Esophagus muscularis mucosa (tissue), 4 donors: ENCODE measurements around the gene RBFOX2. TPM values are rescaled to one million over a fixed set of nuclear protein-coding genes. Genes with fewer than 3 reads are reported as not detected.
"Not testable (repeated sequence)": the region's sequence is repeated elsewhere in the genome, so short reads cannot be mapped to it uniquely, and the experiment has no call there.

Experiments used
- DNase-seq: peaks from one replicate; pipeline ENCODE4 v3.0.0-alpha.2; 2017; ENCODE audit errors: extremely low spot score
- H3K27ac ChIP-seq, 4 donors: fragments of 200-600 bp; sonication (generic); replicated peaks in 1 of 4; 1 replicate in 3 of 4; 2 replicates in 1 of 4; pipeline ENCODE4 v1.5.1; 2016 to 2019; ENCODE audit warnings: mild to moderate bottlenecking in 1 of 4
- H3K27me3 ChIP-seq, 4 donors: fragments of 200-600 bp; sonication (generic); one replicate each; pipeline versions ENCODE4 v1.5.1 to v1.6.0; 2016 to 2019
- H3K36me3 ChIP-seq, 4 donors: fragments of 200-600 bp; sonication (generic); one replicate each; pipeline ENCODE4 v1.5.1; 2016 to 2019
- H3K4me1 ChIP-seq, 4 donors: fragments of 200-600 bp; sonication (generic); one replicate each; pipeline ENCODE4 v1.5.1; 2016 to 2019
- H3K4me3 ChIP-seq, 4 donors: fragments of 200-600 bp; sonication (generic); 1 replicate in 2 of 4; 2 replicates in 2 of 4; pipeline ENCODE4 v1.5.1; 2016 to 2019; ENCODE audit warnings: mild to moderate bottlenecking in 4 of 4, moderate library complexity in 1 of 4
- H3K9me3 ChIP-seq, 4 donors: fragments of 200-600 bp; sonication (generic); 1 replicate in 3 of 4; 2 replicates in 1 of 4; pipeline ENCODE4 v1.5.1; 2016 to 2019
- EP300 ChIP-seq: sonication (generic); formaldehyde crosslinking; IDR thresholded peaks from one replicate; pipeline ENCODE4 v1.6.1; 2017; ENCODE audit warnings: antibody characterized with exemption
- POLR2A ChIP-seq: fragments of 450-650 bp; IDR thresholded peaks from one replicate; pipeline ENCODE4 v1.6.1; 2017; ENCODE audit warnings: antibody characterized with exemption, moderate library complexity, mild to moderate bottlenecking, low read depth
- POLR2AphosphoS5 ChIP-seq, 2 donors: sonication (generic); formaldehyde crosslinking; IDR thresholded peaks; one replicate each; pipeline ENCODE4 v1.6.1; 2017; ENCODE audit warnings: antibody characterized with exemption in 2 of 2
- WGBS: methylation state at CpG from one replicate; pipeline ENCODE4 v1.1.5; 2018; 5-methylcytosine and 5-hydroxymethylcytosine counted together
- intact Hi-C: fragments of 100-400 bp; cut with DNase I; formaldehyde crosslinking; loops from one replicate; pipeline ENCODE4 v1.15.1; 2023
- total RNA-seq, 4 donors: library from RNA; depleted of rRNA; stranded (reverse); fragments of >200 nt; gene quantifications; one replicate each; pipeline versions ENCODE4 v1.1.0 to v1.2.1, GENCODE V29; 2016
- TF ChIP-seq, protein P1 (sequence below), 3 experiments: fragments of 200-600 bp in 2 of 3; fragments of 450-650 bp in 1 of 3; sonication (generic) in 2 of 3; IDR thresholded peaks; one replicate each; pipeline ENCODE4 v1.5.1; 2017 to 2019; ENCODE audit warnings: antibody characterized with exemption in 3 of 3, mild to moderate bottlenecking in 2 of 3, moderate library complexity in 1 of 3

RBFOX2 gene
- total RNA-seq, 4 donors from 2014 or later, result 113 to 179 (median 155) TPM

DNA sequence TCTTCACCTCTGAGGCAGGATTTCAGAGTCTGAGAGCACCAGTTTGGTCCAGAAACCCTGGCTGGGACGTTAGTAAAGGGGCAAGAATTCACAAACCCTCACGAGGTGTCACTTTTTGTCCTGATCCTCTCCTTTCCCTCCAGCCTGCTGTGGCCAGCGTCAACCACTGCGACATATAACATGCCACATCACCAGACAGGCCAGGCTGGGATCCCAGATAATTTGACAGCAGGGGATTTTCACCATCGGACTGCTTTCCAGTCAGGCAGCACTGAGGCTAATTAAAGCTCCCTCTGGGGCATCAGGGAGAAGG is 36.8 kb upstream of the RBFOX2 start:
- H3K4me1 ChIP-seq, result peaks cover 6 to 18% (median 14%) of the 10 kb centered on the region in 4 donors
- H3K36me3 ChIP-seq, result no peaks in the 10 kb centered on the region
- TF ChIP-seq POLR2A (no peak), EP300 (no peak), POLR2AphosphoS5 (IDR thresholded peaks at IDR 0.05) (no peak)
- TF ChIP-seq, protein P1, sequence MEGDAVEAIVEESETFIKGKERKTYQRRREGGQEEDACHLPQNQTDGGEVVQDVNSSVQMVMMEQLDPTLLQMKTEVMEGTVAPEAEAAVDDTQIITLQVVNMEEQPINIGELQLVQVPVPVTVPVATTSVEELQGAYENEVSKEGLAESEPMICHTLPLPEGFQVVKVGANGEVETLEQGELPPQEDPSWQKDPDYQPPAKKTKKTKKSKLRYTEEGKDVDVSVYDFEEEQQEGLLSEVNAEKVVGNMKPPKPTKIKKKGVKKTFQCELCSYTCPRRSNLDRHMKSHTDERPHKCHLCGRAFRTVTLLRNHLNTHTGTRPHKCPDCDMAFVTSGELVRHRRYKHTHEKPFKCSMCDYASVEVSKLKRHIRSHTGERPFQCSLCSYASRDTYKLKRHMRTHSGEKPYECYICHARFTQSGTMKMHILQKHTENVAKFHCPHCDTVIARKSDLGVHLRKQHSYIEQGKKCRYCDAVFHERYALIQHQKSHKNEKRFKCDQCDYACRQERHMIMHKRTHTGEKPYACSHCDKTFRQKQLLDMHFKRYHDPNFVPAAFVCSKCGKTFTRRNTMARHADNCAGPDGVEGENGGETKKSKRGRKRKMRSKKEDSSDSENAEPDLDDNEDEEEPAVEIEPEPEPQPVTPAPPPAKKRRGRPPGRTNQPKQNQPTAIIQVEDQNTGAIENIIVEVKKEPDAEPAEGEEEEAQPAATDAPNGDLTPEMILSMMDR (IDR thresholded peaks at IDR 0.05), result no peak
- peak overlapping the region; percentile 48 to 72 (median 58) for H3K4me3 ChIP-seq
- no peaks in the 10 kb centered on the region for H3K27me3 ChIP-seq
- DNase-seq, result peak; percentile 92
- peak overlapping the region; percentile 81 to 91 (median 88) for H3K27ac ChIP-seq
- no peaks in the 10 kb centered on the region for H3K9me3 ChIP-seq
- 0% methylated on average over 3 of the region's 5 CpGs for WGBS
- intact Hi-C loops, result loop anchor here (1.0 to 10.0 kb wide), 3 partner anchors 57 to 441 kb away; no protein-coding TSS in a partner anchor

DNA sequence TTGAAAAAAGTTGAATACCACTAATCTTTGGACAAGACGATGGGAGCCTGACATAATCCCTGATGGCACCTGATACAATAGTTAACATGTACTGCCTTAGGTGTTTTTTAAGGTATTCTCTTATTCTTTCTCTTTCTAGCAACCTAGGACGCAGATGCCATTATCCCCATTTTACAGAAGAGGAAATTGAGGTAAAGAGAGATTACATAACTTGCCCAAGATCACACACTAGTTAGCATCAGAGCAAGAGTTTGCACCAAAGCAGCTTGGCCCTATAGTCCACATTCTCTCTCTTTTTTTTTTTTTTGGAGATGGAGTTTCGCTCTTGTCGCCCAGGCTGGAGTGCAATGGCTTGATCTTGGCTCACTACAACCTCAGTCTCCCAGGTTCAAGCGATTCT is 35.7 kb upstream of the RBFOX2 start:
- intact Hi-C loops, result loop anchor here (10.0 kb wide), 1 partner anchor 440 kb away; no protein-coding TSS in a partner anchor
- Histone ChIP-seq H3K27me3 (no peaks in the 10 kb centered on the region), H3K27ac (no peak overlapping the region), H3K4me3 (no peak overlapping the region), H3K9me3 (no peaks in the 10 kb centered on the region), H3K36me3 (no peaks in the 10 kb centered on the region), H3K4me1 (peaks cover 6 to 18% (median 14%) of the 10 kb centered on the region in 4 donors)
- 98% methylated on average over 5 of the region's 5 CpGs for WGBS
- TF ChIP-seq EP300 (no peak), POLR2A (no peak), POLR2AphosphoS5 (IDR thresholded peaks at IDR 0.05) (no peak)
- TF ChIP-seq, protein P1 (IDR thresholded peaks at IDR 0.05), result no peak
- no peak for DNase-seq

DNA sequence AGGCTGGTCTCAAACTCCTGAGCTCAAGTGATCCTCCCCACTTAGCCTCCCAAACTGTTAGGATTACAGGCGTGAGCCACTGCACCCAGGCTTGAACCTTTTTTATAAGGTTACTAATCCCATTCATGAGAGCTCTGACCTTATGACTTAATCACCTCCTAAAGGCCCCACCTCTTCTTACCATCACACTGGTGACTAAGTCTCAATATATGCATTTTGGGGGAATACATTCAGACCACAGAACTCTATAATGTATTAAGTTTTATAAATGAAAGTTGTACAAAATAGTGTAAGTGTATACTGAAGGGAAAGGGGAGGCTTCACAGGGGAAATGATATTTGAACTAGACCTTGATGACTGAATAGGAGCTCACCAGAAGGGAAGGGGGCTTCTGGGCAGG is 28.4 kb upstream of the RBFOX2 start:
- intact Hi-C loops, result no loop called here
- Histone ChIP-seq H3K4me3 (no peak overlapping the region), H3K27ac (no peak overlapping the region), H3K36me3 (no peaks in the 10 kb centered on the region), H3K27me3 (no peaks in the 10 kb centered on the region), H3K9me3 (no peaks in the 10 kb centered on the region), H3K4me1 (peaks cover 0 to 2% (median 0%) of the 10 kb centered on the region in 4 donors)
- TF ChIP-seq POLR2AphosphoS5 (IDR thresholded peaks at IDR 0.05) (no peak), EP300 (no peak), POLR2A (no peak)
- TF ChIP-seq, protein P1 (IDR thresholded peaks at IDR 0.05), result no peak
- WGBS, result 88% methylated on average over 1 of the region's 1 CpG
- DNase-seq, result no peak

DNA sequence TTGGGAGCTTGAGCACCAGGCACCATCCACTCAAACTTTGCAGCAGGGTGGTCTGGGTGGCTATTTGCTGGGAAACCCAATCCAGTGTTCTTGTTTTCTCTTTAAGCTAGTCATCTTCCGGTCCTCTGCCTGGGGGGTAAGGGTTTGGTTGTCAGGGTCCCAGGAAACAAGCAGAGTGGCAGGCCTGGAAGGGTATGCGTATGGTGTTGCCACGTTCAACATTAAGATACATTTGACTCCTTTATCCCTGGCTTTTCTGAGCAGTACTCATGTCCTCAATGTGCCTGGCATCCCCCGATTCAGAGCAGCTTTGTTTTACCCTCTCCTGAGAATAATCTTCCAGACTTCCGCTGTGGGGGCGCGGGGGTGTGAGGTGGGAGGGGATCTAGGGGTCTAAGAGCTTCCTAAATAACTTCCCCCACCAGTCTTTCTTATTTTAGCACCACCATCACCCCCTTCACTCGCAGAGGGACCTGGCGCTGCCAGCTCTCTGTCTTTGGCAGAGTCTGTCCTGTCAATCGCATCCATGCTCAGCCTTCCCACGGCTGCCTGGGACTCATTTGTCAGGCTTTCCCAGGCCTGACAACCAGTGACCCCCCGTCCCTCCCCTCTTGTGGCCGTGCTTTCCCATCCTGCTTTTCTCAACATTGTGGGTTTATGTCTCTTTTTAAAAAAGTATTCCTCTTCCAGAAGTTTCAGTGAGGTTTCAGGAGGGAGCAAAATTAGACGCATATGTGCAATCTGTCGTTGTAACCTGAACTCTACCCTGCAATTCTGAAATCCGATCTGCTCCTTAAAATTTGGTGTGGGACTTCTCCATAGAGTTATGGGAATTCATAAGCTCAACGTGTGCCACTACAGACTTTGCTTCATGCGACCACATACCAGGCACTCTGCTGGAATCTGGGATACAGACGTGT is 27.0 kb upstream of the RBFOX2 start:
- Histone ChIP-seq H3K9me3 (no peaks in the 10 kb centered on the region), H3K27ac (no peak overlapping the region), H3K4me1 (peaks cover 0 to 2% (median 0%) of the 10 kb centered on the region in 4 donors), H3K27me3 (no peaks in the 10 kb centered on the region), H3K36me3 (no peaks in the 10 kb centered on the region), H3K4me3 (no peak overlapping the region)
- no peak for DNase-seq
- intact Hi-C loops, result no loop called here
- no peak for TF ChIP-seq EP300
- TF ChIP-seq, protein P1 (IDR thresholded peaks at IDR 0.05), result no peak
- no peak for TF ChIP-seq POLR2AphosphoS5 (IDR thresholded peaks at IDR 0.05)
- no peak for TF ChIP-seq POLR2A
- WGBS, result 65% methylated on average over 19 of the region's 19 CpGs

DNA sequence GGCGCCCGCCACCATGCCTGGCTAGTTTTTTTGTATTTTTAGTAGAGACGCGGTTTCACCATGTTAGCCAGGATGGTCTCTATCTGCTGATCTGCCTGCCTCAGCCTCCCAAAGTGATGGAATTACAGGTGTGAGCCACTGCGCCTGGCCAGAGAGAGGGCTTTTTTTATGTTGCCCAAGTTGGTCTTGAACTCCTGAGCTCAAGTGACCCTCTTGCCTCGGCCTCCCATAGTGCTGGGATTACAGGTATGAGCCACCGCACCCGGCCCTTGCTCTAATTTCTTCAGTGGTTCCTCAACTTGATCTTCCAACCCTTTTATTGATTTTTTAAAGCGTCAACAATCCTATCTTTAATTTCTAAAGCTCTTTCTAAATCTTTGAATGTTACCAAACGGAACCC is 25.8 kb upstream of the RBFOX2 start:
- intact Hi-C loops, H3K27me3 ChIP-seq, DNase-seq, H3K27ac ChIP-seq, H3K36me3 ChIP-seq, H3K4me1 ChIP-seq, H3K4me3 ChIP-seq, H3K9me3 ChIP-seq: not testable (repeated sequence)
- WGBS, result 98% methylated on average over 10 of the region's 10 CpGs
